NCI-H446 (cell line): Measurements from ENCODE around the gene EMX2.
A peak's percentile ranks its signal among the peaks of the same experiment; 100 is the strongest.
"Not testable (repeated sequence)": the region's sequence is repeated elsewhere in the genome, so short reads cannot be mapped to it uniquely, and the experiment has no call there.

Source experiments
- DNase-seq, 2 experiments: peaks; one replicate each; lab custom pipeline; 2025; lab: John Stamatoyannopoulos, UW

EMX2 gene

GRCh38 chr10:117542706-117543224, at the start of gene EMX2:
Gene EMX2, plus strand, starts transcription at chr10:117542746. Its CDS starts 522 bp downstream, at chr10:117543268.
- no peak for DNase-seq

GRCh38 chr10:117496031-117496430, 46.5 kb upstream of the EMX2 start:
- no peak for DNase-seq

- peak; percentile 22 to 57 for DNase-seq
Observed at GRCh38 chr10:117496616-117497028, 45.9 kb upstream of the EMX2 start.

- DNase-seq: no peak
Observed at GRCh38 chr10:117497736-117498135, 44.8 kb upstream of the EMX2 start.

GRCh38 chr10:117499248-117500105, 43.1 kb upstream of the EMX2 start:
- DNase-seq: no peak

- no peak for DNase-seq
Observed at GRCh38 chr10:117500456-117500855, 42.1 kb upstream of the EMX2 start.

GRCh38 chr10:117501460-117502035, 41.0 kb upstream of the EMX2 start:
- no peak for DNase-seq

GRCh38 chr10:117502421-117503243, 39.9 kb upstream of the EMX2 start:
- no peak for DNase-seq

GRCh38 chr10:117503244-117504205, 39.0 kb upstream of the EMX2 start:
- DNase-seq: peak in 1 of 2 experiments; percentile 11

GRCh38 chr10:117504562-117504961, 38.0 kb upstream of the EMX2 start:
- DNase-seq: no peak

GRCh38 chr10:117507081-117507480, 35.5 kb upstream of the EMX2 start:
- DNase-seq: not testable (repeated sequence)

GRCh38 chr10:117509573-117509972, 33.0 kb upstream of the EMX2 start:
- no peak for DNase-seq

- DNase-seq: no peak
Observed at GRCh38 chr10:117511601-117512390, 30.8 kb upstream of the EMX2 start.

GRCh38 chr10:117514971-117515370, 27.6 kb upstream of the EMX2 start:
- DNase-seq: no peak

GRCh38 chr10:117516681-117517080, 25.9 kb upstream of the EMX2 start:
- no peak for DNase-seq

- no peak for DNase-seq
Observed at GRCh38 chr10:117518246-117518645, 24.3 kb upstream of the EMX2 start.

- DNase-seq: no peak
Observed at GRCh38 chr10:117519286-117519685, 23.3 kb upstream of the EMX2 start.

GRCh38 chr10:117519879-117520278, 22.7 kb upstream of the EMX2 start:
- DNase-seq: no peak

GRCh38 chr10:117530791-117531190, 11.8 kb upstream of the EMX2 start:
- DNase-seq: no peak

GRCh38 chr10:117531371-117532002, 11.1 kb upstream of the EMX2 start:
- DNase-seq: no peak
